GM18526 (cell line): ENCODE data around the gene FOXE3.

ENCODE experiments used
- POLR2A ChIP-seq: IDR thresholded peaks from 3 replicates; pipeline ENCODE4 v1.6.1; 2011; ENCODE audit not compliant: insufficient read length; ENCODE audit errors: extremely low read depth

Gene FOXE3

GRCh38 chr1:47415728-47416318 is at the start of gene FOXE3:
FOXE3 (plus strand) TSS chr1:47416285; CDS start chr1:47416316, 31 bp downstream.
- TF ChIP-seq POLR2A: no peak

- TF ChIP-seq POLR2A: no peak
Measured at GRCh38 chr1:47367651-47368050, 48.4 kb upstream of the FOXE3 start.

DNA sequence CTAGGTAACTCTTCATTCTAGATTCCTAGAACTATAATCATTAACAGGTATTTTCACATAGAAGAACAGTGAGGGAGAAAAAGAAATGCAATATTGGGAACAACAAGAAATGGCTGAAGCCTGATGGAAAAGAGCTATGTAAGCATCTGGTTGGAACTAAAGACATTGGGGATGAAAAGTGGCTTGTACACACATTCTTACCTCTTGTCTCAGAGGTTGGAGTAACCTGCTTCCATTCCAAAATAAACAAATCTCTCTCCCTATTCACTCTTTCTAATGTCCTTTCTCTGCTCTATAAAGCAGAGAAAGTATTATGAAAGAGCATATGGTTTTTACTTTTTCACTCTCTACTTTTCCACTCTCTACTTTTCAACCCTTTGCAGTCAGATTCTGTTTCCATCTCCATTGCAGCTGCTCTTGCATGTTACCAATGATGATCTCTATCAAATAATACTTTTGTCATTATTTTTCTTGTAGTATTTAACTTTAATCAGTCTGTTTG is 45.0 kb upstream of the FOXE3 start:
- no peak for TF ChIP-seq POLR2A

- TF ChIP-seq POLR2A: no peak
Measured at GRCh38 chr1:47374501-47374900, 41.6 kb upstream of the FOXE3 start.

GRCh38 chr1:47378147-47378546 is 37.9 kb upstream of the FOXE3 start:
- TF ChIP-seq POLR2A: no peak

DNA sequence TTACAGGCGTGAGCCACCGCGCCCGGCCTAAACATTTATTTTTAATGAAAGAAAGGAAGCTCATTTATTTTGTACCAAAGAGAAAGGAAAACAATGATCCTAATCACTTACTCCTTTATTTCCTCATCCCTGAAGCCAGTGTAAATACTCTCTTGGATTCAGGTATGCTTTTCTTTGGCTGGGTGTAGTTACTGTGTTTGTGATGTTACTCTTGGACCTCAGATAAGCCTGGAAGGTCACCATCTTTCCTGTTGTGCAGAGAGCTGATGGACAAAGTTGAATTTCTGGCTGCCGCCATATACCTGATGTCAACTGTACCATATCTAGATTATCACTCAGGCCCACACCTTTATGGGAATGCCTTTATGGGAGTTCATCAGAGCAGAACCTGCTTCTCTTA is 35.4 kb upstream of the FOXE3 start:
- no peak for TF ChIP-seq POLR2A

DNA sequence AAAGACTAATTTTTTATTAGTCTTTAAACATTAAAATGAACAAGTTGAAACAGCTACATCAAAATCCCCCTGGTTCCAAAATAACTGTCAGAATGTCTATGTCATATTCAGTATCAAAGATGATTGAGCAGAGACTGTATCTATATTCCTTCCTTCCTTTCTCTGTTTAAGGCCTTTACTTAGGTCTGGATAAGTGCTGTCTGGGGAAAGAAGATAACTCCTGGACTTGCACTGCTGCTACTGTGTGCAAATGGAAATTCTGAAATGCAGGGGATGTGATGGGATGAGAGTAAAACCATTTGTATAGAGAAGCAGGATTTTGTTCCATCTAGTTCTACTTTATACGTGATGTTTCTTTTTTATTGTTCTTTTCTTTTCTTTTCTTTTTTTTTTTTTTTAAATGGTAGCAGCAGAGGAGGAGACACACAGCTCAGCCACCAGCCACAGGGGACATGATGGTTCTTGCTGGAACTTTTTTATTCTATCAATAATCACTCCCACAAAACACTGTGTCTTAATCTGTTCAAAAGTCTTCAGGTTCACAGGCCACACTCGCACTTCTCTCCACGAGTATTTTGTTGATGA is 33.6 kb upstream of the FOXE3 start:
- no peak for TF ChIP-seq POLR2A

DNA sequence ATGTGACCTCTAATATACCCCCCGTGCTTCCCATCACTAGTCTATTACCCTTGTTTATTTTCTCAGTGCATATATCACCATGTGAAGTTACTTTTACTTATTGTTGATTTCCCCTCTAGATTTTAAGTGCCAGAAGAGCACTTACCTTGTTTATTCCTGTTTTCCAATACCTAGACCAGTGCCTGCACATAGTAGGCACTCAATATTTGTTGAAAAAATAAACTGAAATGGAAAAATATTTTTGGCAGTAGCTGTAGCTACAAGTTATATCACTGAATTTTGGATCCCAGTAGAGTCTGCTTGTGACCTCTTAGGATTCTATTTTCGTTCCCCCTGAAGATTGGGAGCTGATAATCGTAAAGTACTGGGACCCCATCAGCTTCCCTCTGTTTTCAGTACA is 32.0 kb upstream of the FOXE3 start:
- TF ChIP-seq POLR2A: no peak

GRCh38 chr1:47385020-47385419 is 31.1 kb upstream of the FOXE3 start:
- no peak for TF ChIP-seq POLR2A

DNA sequence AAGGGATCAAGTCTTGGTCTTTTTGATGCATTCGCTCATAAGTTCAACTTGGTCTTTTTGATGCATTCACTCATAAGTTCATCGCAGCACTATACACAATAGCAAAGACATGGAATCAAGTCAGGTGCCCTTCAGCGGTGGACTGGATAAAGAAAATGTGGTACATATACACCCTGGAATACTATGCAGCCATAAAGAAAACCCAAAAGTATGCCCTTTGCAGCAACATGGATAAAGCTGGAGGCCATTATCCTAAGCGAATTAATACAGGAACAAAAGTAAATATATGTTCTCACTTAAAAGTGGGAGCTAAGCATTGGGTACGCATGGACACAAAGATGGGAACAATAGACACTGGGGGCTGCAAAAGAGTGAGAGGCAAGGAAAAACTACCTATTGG is 29.8 kb upstream of the FOXE3 start:
- no peak for TF ChIP-seq POLR2A

- no peak for TF ChIP-seq POLR2A
Measured at GRCh38 chr1:47388030-47388890, 27.8 kb upstream of the FOXE3 start.

- TF ChIP-seq POLR2A: no peak
Measured at GRCh38 chr1:47388891-47389238, 27.2 kb upstream of the FOXE3 start.

- TF ChIP-seq POLR2A: no peak
Measured at GRCh38 chr1:47389731-47390130, 26.4 kb upstream of the FOXE3 start.

DNA sequence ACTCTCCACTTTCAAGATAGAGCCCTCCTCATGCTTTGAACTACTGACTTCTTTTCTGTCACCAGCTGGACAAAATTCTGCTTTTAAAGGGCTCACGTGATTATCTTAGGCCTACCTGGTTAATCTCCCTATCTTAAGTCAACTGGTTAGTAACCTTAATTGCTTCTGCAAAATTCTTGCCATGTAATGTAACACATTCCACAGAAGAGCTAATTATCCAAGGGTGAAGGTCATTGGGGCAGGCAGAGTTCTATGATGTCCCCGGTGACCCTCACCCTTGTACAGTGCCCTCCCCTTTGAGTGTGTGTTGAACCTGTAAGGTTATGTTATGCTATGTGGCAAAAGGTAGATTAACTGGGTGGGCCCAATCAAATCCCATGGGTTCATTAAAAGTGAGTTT is 25.2 kb upstream of the FOXE3 start:
- no peak for TF ChIP-seq POLR2A

DNA sequence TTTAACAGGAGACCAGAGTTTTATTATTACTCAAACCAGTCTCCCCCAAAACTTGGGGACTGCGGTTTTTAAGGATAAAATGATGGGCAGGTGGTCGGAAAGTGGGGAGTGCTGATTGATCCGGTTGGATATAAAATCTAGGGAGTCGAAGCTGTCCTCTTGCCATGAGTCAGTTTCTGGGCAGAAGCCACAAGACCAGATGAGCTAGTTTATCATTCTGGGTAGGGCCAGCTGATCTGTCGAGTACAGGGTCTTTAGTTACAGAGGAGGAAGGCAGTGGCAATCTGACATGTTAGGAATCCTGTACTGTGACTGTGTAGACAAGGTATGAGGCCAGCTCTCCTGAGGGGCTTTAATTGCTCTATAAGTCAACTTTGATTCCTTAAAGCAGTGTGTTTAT is 22.9 kb upstream of the FOXE3 start:
- no peak for TF ChIP-seq POLR2A

DNA sequence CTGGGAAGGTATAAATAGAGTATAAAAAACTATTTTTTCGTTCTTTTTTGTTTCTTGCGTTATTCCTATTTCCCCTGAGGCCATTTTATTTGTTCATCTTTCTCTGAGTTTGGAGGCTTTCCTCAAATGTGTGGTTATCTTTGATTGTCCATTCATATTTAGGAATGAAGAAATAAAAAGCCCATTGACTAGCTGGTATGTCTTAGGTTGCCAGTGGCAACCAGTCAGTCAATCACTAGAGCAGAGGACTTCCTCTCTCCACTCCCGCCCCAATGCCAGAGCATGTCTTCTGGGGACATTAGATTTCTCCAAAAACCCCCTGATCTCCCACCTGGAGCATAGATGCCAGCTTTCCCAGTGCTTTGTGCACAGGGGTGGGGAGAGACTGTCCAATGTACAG is 20.7 kb upstream of the FOXE3 start:
- no peak for TF ChIP-seq POLR2A
